Measurements from ENCODE around the gene OR10A5. TPM values are rescaled to one million over a fixed set of nuclear protein-coding genes. Genes with fewer than 3 reads are reported as not detected.

OR10A5 gene
- total RNA-seq, 1 donor from 2014 or later: not detected

DNA sequence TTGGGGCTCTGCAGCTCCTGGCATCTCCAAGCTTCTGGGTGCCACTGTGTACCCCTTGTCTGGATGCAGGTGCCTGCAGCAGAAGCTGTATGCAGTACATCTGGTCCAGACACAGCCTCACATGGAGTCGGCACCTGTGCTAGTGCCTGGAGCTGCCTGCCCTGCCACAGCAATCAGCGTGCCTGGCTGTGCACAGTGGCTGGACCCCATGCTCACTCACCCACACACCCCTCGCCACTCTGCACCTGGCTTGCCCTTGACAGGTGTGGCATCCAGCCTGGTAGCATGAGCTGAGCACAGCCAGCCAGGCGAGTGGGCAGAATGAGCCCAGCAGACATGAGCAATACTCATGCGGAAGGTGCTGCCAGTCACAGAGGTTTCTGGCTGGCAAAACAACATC is 26.5 kb upstream of the OR10A5 start:
- Mint-ChIP-seq H3K27me3 (ENCODE audit: low read depth) (peaks cover 3% of the 10 kb centered on the region), H3K27ac (no peak overlapping the region), H3K9me3 (peaks cover 12% of the 10 kb centered on the region), H3K4me3 (no peak overlapping the region), H3K4me1 (no peaks in the 10 kb centered on the region), H3K36me3 (no peaks in the 10 kb centered on the region)
- no peak for DNase-seq (ENCODE audit: low spot score in 2 of 2, unreplicated experiment in 2 of 2)
- TF ChIP-seq, protein P1, sequence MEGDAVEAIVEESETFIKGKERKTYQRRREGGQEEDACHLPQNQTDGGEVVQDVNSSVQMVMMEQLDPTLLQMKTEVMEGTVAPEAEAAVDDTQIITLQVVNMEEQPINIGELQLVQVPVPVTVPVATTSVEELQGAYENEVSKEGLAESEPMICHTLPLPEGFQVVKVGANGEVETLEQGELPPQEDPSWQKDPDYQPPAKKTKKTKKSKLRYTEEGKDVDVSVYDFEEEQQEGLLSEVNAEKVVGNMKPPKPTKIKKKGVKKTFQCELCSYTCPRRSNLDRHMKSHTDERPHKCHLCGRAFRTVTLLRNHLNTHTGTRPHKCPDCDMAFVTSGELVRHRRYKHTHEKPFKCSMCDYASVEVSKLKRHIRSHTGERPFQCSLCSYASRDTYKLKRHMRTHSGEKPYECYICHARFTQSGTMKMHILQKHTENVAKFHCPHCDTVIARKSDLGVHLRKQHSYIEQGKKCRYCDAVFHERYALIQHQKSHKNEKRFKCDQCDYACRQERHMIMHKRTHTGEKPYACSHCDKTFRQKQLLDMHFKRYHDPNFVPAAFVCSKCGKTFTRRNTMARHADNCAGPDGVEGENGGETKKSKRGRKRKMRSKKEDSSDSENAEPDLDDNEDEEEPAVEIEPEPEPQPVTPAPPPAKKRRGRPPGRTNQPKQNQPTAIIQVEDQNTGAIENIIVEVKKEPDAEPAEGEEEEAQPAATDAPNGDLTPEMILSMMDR (IDR thresholded peaks at IDR 0.05; ENCODE audit: unreplicated experiment): no peak

GRCh38 chr11:6824136-6824823 is 21.2 kb upstream of the OR10A5 start:
- DNase-seq (ENCODE audit: low spot score in 2 of 2, unreplicated experiment in 2 of 2): no peak
- TF ChIP-seq, protein P1 (IDR thresholded peaks at IDR 0.05; ENCODE audit: unreplicated experiment): no peak
- H3K4me3 Mint-ChIP-seq: no peak overlapping the region
- H3K27me3 Mint-ChIP-seq (ENCODE audit: low read depth): peaks cover 3% of the 10 kb centered on the region
- no peaks in the 10 kb centered on the region for H3K36me3 Mint-ChIP-seq
- peaks cover 12% of the 10 kb centered on the region for H3K9me3 Mint-ChIP-seq
- no peak overlapping the region for H3K27ac Mint-ChIP-seq
- no peaks in the 10 kb centered on the region for H3K4me1 Mint-ChIP-seq

- no peak for DNase-seq (ENCODE audit: low spot score in 2 of 2, unreplicated experiment in 2 of 2)
- Mint-ChIP-seq H3K27ac (no peak overlapping the region), H3K9me3 (peaks cover 7% of the 10 kb centered on the region), H3K4me3 (no peak overlapping the region), H3K27me3 (ENCODE audit: low read depth) (peaks cover 3% of the 10 kb centered on the region), H3K36me3 (no peaks in the 10 kb centered on the region), H3K4me1 (no peaks in the 10 kb centered on the region)
- TF ChIP-seq, protein P1 (IDR thresholded peaks at IDR 0.05; ENCODE audit: unreplicated experiment): no peak
These were observed 20.2 kb upstream of the OR10A5 start for GRCh38 chr11:6825231-6825744.

DNA sequence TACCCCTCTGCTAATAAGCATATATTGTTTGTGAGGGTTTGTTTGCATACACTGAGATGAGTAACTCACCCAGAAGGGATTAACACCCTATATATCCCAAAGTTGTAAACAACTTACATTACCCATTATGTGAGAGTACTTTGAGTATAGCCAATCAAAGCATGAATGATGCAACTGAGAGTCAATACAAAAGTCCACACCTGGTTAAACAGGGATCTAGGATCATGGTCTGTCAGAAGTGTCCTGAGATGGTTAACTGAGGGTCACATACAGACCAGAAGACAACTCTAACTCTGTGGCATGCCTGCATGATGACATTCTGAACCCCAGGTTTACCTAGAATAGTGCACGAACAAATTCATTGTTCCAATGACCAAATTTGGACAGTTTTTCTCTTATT is 17.4 kb upstream of the OR10A5 start:
- TF ChIP-seq, protein P1 (IDR thresholded peaks at IDR 0.05; ENCODE audit: unreplicated experiment): no peak
- H3K9me3 Mint-ChIP-seq: no peaks in the 10 kb centered on the region
- H3K27me3 Mint-ChIP-seq (ENCODE audit: low read depth): no peaks in the 10 kb centered on the region
- H3K4me1 Mint-ChIP-seq: no peaks in the 10 kb centered on the region
- H3K4me3 Mint-ChIP-seq: no peak overlapping the region
- no peaks in the 10 kb centered on the region for H3K36me3 Mint-ChIP-seq
- no peak for DNase-seq (ENCODE audit: low spot score in 2 of 2, unreplicated experiment in 2 of 2)
- no peak overlapping the region for H3K27ac Mint-ChIP-seq

DNA sequence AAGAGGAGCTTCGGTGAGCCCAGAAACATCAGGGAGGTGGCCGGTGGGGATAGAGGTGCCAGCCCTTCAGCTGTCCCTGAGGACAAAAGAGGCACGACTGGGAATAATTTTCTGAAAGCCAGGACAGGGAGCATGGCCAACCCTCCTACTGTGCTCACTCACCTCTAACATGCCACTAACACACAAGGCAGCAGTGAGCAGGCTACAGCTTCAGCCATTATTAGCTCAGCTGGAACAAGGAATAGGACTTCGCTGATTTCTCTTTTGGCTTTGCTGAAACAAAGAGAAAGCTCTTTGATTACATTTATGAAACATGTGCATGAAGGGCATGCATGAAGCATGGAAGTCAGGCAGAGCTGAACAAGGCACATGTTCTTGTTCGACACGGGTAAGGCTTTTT is 12.1 kb upstream of the OR10A5 start:
- no peaks in the 10 kb centered on the region for H3K27me3 Mint-ChIP-seq (ENCODE audit: low read depth)
- H3K36me3 Mint-ChIP-seq: no peaks in the 10 kb centered on the region
- peaks cover 2% of the 10 kb centered on the region for H3K4me1 Mint-ChIP-seq
- no peak overlapping the region for H3K27ac Mint-ChIP-seq
- H3K4me3 Mint-ChIP-seq: no peak overlapping the region
- H3K9me3 Mint-ChIP-seq: no peaks in the 10 kb centered on the region
- TF ChIP-seq, protein P1 (IDR thresholded peaks at IDR 0.05; ENCODE audit: unreplicated experiment): no peak
- no peak for DNase-seq (ENCODE audit: low spot score in 2 of 2, unreplicated experiment in 2 of 2)

All from mesothelial cell of epicardium (in vitro differentiated cells).